IPS-18c (cell line): ENCODE data around the gene GDI1.

Experiments used
- H3K4me3 ChIP-seq: 2 replicates; pipeline ENCODE4 v1.7.0; 2013; ENCODE audit warnings: low read depth, mild to moderate bottlenecking, low read length, moderate library complexity; ENCODE audit not compliant: insufficient read depth
- H3K9me3 ChIP-seq: one replicate; pipeline ENCODE4 v1.6.1; 2013; ENCODE audit warnings: mild to moderate bottlenecking, low read length, moderate library complexity; ENCODE audit not compliant: control insufficient read depth, insufficient read depth

GDI1 gene

DNA sequence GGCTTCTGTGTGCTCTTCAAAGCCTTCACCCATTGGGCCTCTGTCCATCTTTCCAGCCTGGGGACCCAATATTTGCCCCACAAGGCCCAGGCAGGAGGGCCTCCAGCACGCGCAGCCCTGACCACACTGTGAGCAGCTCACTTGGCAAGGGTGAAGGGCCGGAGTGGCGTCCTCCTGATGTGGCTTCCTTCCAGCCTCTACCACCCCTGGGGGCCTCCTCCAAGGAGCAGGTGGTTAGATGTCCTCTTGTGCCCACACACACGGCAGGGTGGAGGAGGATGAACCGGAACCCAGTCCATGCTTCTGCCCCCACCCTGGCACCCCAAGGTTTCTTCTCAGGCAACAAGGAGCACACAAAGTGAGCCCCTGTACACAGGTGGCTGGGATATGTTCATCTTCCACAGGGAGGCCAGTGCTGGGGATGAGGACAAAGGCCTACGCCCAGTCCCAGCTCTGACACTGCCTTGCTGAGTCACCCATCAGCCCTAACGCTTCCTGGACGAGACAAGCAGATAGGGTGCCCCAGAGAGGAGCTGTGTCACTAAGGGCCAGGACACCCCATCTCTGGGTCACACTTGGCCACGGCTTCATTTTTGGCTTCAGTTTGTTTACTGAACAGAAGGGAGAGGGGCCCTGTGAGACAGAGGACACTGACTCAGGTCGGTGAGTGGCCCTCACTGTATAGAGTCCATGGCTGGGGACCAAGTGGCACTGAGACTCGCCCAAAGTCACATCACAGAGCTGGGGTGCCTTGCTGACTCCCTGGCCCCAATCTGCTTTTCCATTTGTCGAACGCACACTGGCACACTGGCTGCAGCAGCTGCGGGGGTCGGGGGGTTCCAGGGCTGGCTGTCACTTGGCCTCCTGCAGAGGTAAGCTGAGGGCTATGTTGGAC lies 47.5 kb downstream of the GDI1 start:
- Histone ChIP-seq H3K4me3 (no peak overlapping the region; the same call in 1 of the 2 replicates), H3K9me3 (peaks cover 16% of the 10 kb centered on the region)

DNA sequence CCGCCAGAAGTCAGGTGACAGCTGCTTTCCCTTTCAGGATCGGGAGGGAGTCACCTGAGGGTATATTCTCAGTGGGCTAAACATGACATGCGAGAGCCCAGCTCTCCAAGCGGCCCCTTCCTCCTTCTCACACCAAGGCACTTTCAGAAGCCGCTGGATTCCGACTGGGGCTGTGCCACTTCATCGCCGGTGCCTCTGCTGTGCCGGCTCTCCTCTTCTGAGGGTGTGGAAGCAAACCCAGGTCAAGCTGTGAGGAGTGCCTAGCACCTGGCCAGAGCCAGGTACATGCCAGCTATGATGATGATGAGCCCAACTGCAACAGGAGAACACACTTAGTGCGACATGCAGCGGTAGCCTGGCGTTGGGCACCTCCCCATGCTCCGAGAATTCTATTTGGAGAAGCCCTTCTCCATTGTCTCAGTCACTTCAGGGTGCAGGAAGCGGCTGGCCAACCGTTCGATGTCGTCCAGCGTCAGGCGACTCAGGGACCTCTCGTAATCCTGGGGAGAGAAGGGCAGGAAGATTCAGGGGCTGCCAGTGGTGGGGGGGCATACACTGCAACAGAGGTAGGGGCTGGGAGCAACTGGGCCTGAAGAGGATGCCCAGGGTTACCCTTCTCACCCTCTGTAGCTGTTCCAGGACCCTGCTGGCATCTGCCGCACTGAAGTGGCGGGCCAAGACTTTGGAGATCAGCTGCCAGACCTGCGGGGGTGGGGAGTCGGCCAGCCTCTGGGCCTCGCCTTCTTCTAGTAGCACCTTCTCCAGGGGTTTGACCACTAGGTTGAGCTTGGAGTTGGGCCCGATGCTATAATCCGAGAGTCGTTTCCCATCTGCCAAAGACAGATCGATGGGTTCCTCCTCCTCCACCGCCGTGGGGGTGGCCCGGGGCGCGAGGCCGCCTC lies 48.4 kb downstream of the GDI1 start:
- H3K4me3 ChIP-seq = peak overlapping the region; percentile 44
- H3K9me3 ChIP-seq = peaks cover 16% of the 10 kb centered on the region

DNA sequence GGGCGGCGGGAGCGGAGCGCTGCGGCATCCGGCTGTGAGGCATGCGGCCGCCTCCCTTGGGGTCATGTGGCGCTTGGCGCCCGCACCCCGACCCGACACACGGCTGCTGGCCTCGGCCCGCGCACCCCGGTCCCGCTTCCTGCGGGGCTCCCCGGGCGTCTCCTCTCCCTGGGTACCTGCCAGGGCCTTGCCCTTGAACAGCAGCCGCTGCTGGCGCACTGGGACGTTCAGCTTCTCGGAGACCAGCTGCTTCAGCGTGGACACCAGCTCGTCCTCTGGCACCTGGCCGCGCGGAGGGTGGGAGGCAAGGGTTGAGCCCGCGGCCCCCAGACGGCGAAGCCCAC lies 49.1 kb downstream of the GDI1 start:
- H3K4me3 ChIP-seq = peak overlapping the region; percentile 44
- H3K9me3 ChIP-seq = peaks cover 18% of the 10 kb centered on the region

DNA sequence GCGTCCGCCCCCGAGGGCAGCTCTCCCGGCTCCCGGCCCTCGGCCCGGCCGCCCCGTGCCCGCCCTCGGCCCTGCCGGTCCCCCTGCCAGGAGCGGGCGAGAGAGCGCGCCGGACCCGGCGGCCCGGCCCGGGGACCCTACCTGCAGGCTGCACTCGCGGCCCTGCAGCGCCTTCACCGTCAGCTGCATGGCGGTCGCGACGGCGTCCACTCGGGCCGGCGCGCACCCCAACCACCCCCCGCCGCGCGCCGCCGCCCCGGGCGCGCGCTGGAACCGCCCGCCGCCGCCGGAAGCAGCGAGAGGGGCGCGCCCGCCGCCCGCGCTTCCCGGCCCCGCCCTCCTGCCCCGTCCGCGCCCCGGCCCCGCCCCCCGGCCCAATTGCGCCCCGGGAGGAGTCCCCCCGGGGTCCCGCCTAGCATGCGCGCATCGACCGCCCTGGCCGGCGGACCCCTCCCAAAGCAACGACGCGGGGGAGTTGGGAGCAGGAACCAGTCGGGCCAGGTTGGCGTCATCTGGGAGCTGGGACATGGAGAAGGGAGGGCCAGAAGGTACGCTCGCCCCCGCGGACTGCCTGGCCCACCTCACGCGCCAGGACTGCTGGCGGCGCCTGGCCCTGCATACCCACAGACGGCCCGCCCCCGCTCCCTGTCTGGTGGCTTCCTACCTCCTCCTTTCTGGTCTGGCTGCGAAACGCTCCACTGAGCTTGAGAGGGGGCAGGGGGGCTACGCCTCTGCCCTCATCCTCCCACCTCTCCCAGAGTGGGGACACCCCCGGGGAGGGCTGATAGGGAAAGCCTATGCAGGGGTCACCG lies 49.6 kb downstream of the GDI1 start, which contains the start of gene UBL4A:
TSS of gene UBL4A (minus strand) at position 220 of the 812 bp plus-strand sequence. CDS start at position 189, 31 bp downstream.
- peaks cover 18% of the 10 kb centered on the region for H3K9me3 ChIP-seq
- peak within 1 kb of the TSS; percentile 44 for H3K4me3 ChIP-seq

GRCh38 chrX:154487518-154488290 lies 50.8 kb downstream of the GDI1 start:
- H3K9me3 ChIP-seq = peaks cover 13% of the 10 kb centered on the region
- no peak overlapping the region; the same call in 1 of the 2 replicates for H3K4me3 ChIP-seq

DNA sequence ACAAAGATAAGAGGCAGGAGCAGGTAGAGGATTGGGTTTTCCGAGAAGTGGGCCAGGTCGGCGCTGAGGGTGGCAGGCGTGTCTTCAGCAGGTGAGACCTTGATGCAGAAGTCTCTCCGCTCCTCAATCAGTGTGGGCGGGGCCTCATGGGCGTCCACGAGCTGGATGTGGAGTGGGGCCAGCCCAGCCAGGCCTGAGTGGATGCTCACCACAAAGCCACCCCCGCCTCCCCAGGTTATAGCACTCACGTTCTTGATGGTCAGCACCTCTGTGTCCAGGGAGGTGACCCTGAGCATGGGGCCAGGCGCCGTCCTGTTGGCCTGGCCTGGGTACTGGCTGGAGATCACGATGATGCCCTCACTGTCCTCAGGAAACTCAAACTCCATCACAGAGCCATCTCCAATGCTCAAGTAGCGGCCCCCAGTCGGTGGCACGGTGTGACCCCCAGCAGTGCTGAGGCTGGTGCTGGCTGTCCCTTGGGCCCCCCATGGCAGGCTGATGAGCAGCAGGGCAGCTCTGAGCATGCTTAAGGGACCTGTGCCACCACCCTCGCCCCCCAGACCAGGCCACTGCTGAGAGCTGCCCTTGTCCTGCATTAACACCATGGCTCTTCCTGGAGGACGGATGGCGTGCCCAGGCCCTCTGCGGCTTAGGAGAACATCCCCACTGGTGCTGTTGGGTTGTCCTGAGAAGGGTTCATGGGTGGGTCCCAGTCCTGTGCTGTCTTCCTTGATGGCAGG lies 51.6 kb downstream of the GDI1 start:
- peaks cover 13% of the 10 kb centered on the region for H3K9me3 ChIP-seq
- H3K4me3 ChIP-seq = 0 out of 2 replicates have a peak overlapping the region, but pooled peaks have one; percentile 15

GRCh38 chrX:154489182-154489581 lies 52.2 kb downstream of the GDI1 start:
- Histone ChIP-seq H3K9me3 (peaks cover 15% of the 10 kb centered on the region), H3K4me3 (no peak overlapping the region)

GRCh38 chrX:154490021-154490413 lies 53.1 kb downstream of the GDI1 start:
- H3K4me3 ChIP-seq = peak overlapping the region; percentile 42
- peaks cover 16% of the 10 kb centered on the region for H3K9me3 ChIP-seq

- Histone ChIP-seq H3K4me3 (peak within 1 kb of the TSS; percentile 49), H3K9me3 (peaks cover 16% of the 10 kb centered on the region)
Observed at GRCh38 chrX:154490414-154491083, 53.6 kb downstream of the GDI1 start, which contains the start of gene SLC10A3. SLC10A3 (minus strand) TSS chrX:154490629; CDS start chrX:154488940, 1,689 bp downstream.
